Activated CD8-positive, alpha-beta T cell treated with anti-CD3 and anti-CD28 coated beads, Interleukin-2, amount 10 ng/mL, durations not matched to agents 7 days and 5 days (primary cell): ENCODE results near the gene CDC20. TPM values are rescaled to one million over a fixed set of nuclear protein-coding genes. Genes with fewer than 3 reads are reported as not detected.

Experiments used
- ATAC-seq: fragments of 150-1000 bp; cut with Tn5 transposase; one replicate; pipeline ENCODE4 v1.10.0; 2021; ENCODE audit warnings: moderate library complexity
- CTCF ChIA-PET: fragments of 350-600 bp; sonication (Branson Sonifier 250); formaldehyde crosslinking; loops from one replicate; lab custom pipeline; 2021; ENCODE audit warnings: antibody characterized with exemption; lab: Charles Lee
- POLR2A ChIA-PET: fragments of 350-600 bp; sonication (Branson Sonifier 250); formaldehyde crosslinking; loops from one replicate; lab custom pipeline; 2021; ENCODE audit warnings: antibody characterized with exemption; lab: Charles Lee
- DNase-seq: peaks from one replicate; pipeline ENCODE4 v3.0.0-alpha.2; 2020
- H3K27ac Mint-ChIP-seq: one replicate; pipeline ENCODE4 v1.8.0; 2021; ENCODE audit warnings: mild to moderate bottlenecking, mixed read lengths
- H3K27me3 Mint-ChIP-seq: one replicate; pipeline ENCODE4 v1.8.0; 2021; ENCODE audit warnings: low read depth, mixed read lengths
- H3K36me3 Mint-ChIP-seq: one replicate; pipeline ENCODE4 v1.8.0; 2021; ENCODE audit warnings: low read depth, mixed read lengths
- H3K4me1 Mint-ChIP-seq: one replicate; pipeline ENCODE4 v1.8.0; 2021; ENCODE audit warnings: low read depth, mixed read lengths
- H3K4me3 Mint-ChIP-seq: one replicate; pipeline ENCODE4 v1.8.0; 2021; ENCODE audit warnings: mild to moderate bottlenecking, mixed read lengths
- H3K9me3 Mint-ChIP-seq: one replicate; pipeline ENCODE4 v1.8.0; 2022; ENCODE audit warnings: mixed read lengths; ENCODE audit not compliant: insufficient read depth
- total RNA-seq, 2 experiments: library from RNA; stranded (reverse); gene quantifications; one replicate each; pipeline ENCODE4 v1.2.3, GENCODE V29; 2021

Gene CDC20
- total RNA-seq, 2 experiments from 2014 or later = 214 to 232 TPM

DNA sequence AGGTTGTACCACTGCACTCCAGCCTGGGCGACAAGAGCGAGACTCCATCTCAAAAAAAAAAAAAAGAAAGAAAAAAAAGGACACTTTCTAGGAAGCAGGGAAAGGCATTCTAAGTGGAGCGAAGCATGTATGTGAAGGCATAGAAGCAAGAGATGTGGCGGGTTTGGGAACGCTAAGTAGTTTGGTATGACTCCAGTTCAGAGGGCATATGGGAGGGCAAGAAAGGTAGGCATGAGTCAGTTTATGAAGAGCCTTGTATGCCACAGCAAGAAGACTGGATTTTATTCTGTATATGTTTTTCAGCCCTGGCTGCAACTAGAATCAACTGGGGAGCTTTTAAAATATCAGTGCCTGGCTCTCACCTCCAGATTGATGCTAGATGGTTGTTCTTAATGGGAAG is 13.4 kb downstream of the CDC20 start:
- ChIA-PET POLR2A (no interaction called here), CTCF (no interaction called here)
- H3K4me1 Mint-ChIP-seq = peaks cover 12% of the 10 kb centered on the region
- H3K27ac Mint-ChIP-seq = no peak overlapping the region
- no peak overlapping the region for H3K4me3 Mint-ChIP-seq
- DNase-seq (no peak), ATAC-seq (no peak)
- peaks cover 11% of the 10 kb centered on the region for H3K36me3 Mint-ChIP-seq
- H3K9me3 Mint-ChIP-seq = no peaks in the 10 kb centered on the region
- no peaks in the 10 kb centered on the region for H3K27me3 Mint-ChIP-seq

DNA sequence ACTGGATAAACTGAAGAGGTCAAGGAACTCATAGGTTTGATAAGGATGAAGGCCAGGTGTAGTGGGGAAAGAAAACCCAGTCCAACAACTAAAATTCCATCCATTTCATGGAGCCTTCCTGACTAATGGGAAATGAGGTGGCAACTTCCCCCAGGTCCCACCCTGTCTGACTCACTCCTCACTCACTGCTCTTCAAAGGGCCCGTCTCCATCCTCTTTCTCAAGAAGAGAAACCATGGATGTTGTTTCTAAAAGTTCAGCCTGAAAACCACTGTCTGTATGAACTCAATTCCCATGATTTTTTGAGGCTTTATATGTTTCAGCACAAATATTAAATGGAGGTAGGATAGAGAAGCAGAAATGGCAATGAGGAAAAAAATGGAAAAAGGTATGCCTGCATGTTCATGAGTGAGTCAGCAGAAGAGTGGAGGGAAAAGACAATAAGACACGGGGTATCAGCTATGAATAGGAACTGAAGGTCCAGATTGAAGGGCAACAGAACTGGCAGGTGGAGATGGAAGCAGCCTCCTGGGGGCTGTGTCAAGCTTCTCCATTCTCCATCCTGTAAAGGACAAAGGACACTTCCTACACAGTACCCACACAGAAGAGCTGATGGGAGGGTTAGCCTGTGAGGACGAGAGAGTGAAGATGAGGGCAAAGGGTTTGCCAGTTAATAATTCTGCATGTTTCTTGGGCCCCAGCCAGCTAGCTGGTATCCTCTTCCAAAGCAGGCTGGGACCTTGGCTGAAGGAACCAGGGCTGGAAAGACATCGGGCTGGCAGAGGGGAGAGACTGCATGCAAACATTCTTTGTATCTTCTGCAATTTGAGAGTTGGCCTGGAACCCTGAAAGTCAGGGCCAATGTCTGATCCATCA is 14.5 kb downstream of the CDC20 start:
- Mint-ChIP-seq H3K27ac (no peak overlapping the region), H3K4me1 (peaks cover 11% of the 10 kb centered on the region), H3K4me3 (no peak overlapping the region), H3K36me3 (peaks cover 10% of the 10 kb centered on the region), H3K9me3 (no peaks in the 10 kb centered on the region), H3K27me3 (no peaks in the 10 kb centered on the region)
- CTCF ChIA-PET = interaction anchor here (1.2 kb wide), 1 partner anchor 146 kb away, joined by 3 read pairs; no protein-coding TSS in a partner anchor
- POLR2A ChIA-PET = no interaction called here
- no peak for ATAC-seq
- DNase-seq = no peak

DNA sequence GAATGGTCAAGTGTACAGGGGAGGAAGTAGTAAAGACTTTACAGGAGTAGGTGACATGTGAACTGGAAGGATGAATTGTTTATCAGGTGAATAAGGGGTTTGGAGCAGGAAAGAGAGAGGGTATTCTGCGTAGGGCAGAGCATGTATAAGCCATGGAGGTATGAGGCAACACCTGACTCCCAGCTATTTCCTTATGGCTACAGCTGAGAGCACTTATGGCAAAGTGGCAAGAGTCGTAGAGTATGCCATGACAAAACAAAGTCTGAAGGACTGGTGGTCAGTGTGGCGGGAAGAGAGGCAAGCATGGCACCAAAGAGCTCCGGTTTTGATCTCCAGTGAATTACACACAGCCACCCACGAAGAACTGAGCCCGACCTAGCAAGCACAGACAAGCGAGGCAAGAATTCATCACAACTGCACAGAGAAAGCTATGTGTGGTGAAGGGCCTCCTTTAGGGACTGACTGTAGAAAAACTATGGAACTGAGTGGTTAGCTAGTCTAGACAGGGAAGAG is 18.0 kb downstream of the CDC20 start:
- no peak overlapping the region for H3K4me3 Mint-ChIP-seq
- DNase-seq = no peak
- no peaks in the 10 kb centered on the region for H3K27me3 Mint-ChIP-seq
- peaks cover 15% of the 10 kb centered on the region for H3K36me3 Mint-ChIP-seq
- peaks cover 6% of the 10 kb centered on the region for H3K4me1 Mint-ChIP-seq
- POLR2A ChIA-PET = interaction anchor here (0.9 to 1.5 kb wide), 3 partner anchors 8 to 13 kb away, joined by 3 to 5 read pairs (median 4); partner anchors contain the start of genes ELOVL1, MED8 and SZT2
- CTCF ChIA-PET = interaction anchor here (1.1 to 1.6 kb wide), 2 partner anchors 11 to 19 kb away, joined by 4 to 7 read pairs; partner anchors contain the start of gene CDC20
- no peaks in the 10 kb centered on the region for H3K9me3 Mint-ChIP-seq
- no peak overlapping the region for H3K27ac Mint-ChIP-seq
- ATAC-seq = no peak

DNA sequence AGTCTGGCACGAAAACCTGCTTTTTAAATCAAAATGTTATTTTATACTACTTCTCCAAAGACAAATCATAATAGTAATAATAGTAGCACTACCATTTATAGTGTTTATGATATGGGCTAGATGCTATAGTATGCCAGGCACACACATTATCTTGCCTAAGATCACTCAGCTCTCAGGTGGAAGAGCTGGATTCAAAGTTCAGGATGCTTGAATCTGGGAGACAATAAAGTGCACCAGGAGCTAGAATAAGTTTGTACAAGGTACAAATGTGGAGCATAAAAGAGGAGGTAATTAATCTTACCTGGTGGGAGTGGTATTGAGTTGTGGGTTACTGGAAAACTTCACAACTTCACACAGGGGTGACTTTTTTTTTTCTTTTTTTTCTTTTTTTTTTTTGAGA is 19.1 kb downstream of the CDC20 start:
- Mint-ChIP-seq H3K4me3 (no peak overlapping the region), H3K9me3 (no peaks in the 10 kb centered on the region), H3K27ac (no peak overlapping the region), H3K4me1 (peaks cover 6% of the 10 kb centered on the region), H3K27me3 (no peaks in the 10 kb centered on the region), H3K36me3 (peaks cover 21% of the 10 kb centered on the region)
- CTCF ChIA-PET = no interaction called here
- ATAC-seq (no peak), DNase-seq (no peak)
- POLR2A ChIA-PET = interaction anchor here (0.9 to 1.4 kb wide), 1 partner anchor 10 kb away, joined by 5 read pairs; the partner anchor contains the start of gene ELOVL1

DNA sequence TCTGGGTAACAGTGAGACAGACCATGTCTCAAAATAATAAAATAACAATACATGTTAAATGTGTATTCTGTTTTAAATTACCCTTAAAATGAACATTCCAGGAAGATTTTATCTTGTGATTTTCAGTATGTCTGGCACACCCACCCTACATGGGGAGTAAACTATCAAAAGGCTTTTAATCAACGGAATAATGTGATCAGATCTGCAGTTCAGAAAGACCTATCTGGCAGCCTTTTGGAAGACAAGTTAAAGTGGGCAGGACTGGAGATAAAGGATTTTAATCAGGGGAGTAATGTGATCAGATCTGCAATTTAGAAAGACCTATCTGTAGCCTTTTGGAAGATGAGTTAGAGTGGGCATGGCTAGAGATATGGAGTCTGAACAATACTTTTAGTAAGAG is 20.7 kb downstream of the CDC20 start:
- H3K4me3 Mint-ChIP-seq = no peak overlapping the region
- ChIA-PET POLR2A (no interaction called here), CTCF (no interaction called here)
- peaks cover 6% of the 10 kb centered on the region for H3K4me1 Mint-ChIP-seq
- no peak overlapping the region for H3K27ac Mint-ChIP-seq
- H3K9me3 Mint-ChIP-seq = no peaks in the 10 kb centered on the region
- H3K27me3 Mint-ChIP-seq = no peaks in the 10 kb centered on the region
- DNase-seq (no peak), ATAC-seq (no peak)
- peaks cover 34% of the 10 kb centered on the region for H3K36me3 Mint-ChIP-seq

DNA sequence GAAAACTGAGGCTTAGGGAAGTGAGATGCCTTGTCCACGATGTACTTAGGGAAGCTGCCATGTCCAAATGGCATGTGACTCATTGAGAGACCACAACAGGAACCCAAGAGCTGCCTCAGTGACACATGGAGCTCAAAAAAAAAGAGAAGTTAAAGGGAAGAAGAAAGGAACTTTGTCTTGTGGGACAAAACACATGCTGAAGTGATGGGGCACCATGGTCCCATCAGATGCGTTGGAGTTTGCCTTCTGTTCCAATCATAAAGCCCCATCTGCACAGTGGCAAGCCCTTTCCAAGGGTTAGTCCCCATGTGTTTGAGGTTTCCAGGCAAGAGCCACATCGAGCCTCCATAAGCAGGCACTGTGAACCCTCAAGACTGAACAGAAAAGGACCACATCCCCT is 22.8 kb downstream of the CDC20 start:
- H3K9me3 Mint-ChIP-seq = no peaks in the 10 kb centered on the region
- POLR2A ChIA-PET = interaction anchor here (1.5 kb wide), 1 partner anchor 9 kb away, joined by 7 read pairs; no protein-coding TSS in a partner anchor
- no peak for ATAC-seq

DNA sequence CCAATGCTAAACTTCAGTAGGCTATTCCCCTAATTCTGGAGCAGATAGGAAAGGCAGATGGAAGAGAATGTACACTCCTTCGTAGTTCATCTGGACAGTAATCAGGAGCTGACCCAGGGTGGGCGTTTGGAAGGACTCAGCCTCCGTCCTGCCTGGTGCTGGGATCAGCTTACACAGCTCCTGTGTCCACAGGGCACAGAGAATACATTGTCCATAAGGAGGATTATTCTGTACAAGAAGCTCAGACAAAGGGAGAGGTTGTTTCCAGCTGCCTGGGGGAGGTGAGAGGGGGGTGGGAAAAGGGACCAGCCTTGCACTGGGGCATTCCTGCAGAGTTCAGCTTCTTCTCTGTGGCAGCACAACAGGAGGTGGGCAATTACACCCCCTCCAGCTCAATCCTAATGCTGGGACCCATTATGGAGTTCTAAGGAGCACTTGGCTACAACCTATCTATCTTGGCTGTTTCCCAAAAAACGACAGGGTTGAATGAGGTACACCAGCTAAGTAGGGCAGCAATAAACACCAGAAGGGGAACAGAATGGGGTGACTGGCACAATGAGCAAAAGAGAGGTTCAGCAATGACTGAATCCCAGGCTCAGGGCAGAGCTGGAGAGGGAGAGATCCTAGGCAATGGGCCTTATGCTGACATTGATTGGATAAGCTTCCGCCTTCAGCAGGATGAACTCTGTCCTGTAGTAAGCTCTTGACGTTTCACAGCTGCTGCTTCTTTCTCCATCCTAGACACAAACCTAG is 23.4 kb downstream of the CDC20 start:
- H3K9me3 Mint-ChIP-seq = no peaks in the 10 kb centered on the region
- no peak for ATAC-seq
- ChIA-PET CTCF (interaction anchor here (0.9 to 1.6 kb wide), 3 partner anchors 24 to 32 kb away, joined by 3 to 4 read pairs (median 3); partner anchors contain the start of gene CDC20), POLR2A (interaction anchor here (1.5 kb wide), 1 partner anchor 8 kb away, joined by 7 read pairs; no protein-coding TSS in a partner anchor)
- no peaks in the 10 kb centered on the region for H3K27me3 Mint-ChIP-seq
- no peak overlapping the region for H3K4me3 Mint-ChIP-seq
- H3K27ac Mint-ChIP-seq = no peak overlapping the region
- peaks cover 54% of the 10 kb centered on the region for H3K36me3 Mint-ChIP-seq
- no peak for DNase-seq
- H3K4me1 Mint-ChIP-seq = peaks cover 6% of the 10 kb centered on the region

More for the DNA sequence above, 22.8 kb downstream of the CDC20 start:
- CTCF ChIA-PET = interaction anchor here (0.9 to 1.6 kb wide), 3 partner anchors 23 to 33 kb away, joined by 3 to 4 read pairs (median 3); partner anchors contain the start of gene CDC20
- no peaks in the 10 kb centered on the region for H3K27me3 Mint-ChIP-seq
- no peak overlapping the region for H3K27ac Mint-ChIP-seq
- H3K4me3 Mint-ChIP-seq = no peak overlapping the region
- peaks cover 6% of the 10 kb centered on the region for H3K4me1 Mint-ChIP-seq
- DNase-seq = no peak
- H3K36me3 Mint-ChIP-seq = peaks cover 48% of the 10 kb centered on the region

DNA sequence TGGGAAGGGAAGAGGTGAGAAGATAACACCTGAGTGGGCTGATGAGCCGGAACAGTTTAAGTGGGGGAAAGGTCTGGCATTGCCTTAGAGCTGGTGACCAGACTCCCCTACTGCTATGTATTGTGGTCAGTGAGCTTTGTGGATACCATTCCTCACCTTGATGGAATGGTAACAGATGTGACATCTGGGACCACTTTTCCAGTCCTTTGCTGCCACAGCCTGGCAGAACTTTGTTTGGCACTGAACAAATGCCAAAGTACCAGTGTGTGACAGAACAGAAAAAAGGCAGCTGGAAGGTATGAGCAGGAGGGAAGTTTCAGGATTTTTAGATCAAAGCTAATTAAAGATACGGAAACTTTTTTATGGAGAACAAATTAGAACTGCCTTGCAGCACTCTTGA is 24.7 kb downstream of the CDC20 start:
- H3K4me1 Mint-ChIP-seq = peaks cover 14% of the 10 kb centered on the region
- ChIA-PET CTCF (interaction anchor here (1.6 kb wide), 1 partner anchor 26 kb away, joined by 3 read pairs; no protein-coding TSS in a partner anchor), POLR2A (interaction anchor here (1.2 kb wide), 1 partner anchor 15 kb away, joined by 4 read pairs; the partner anchor contains the start of gene ELOVL1)
- no peak for DNase-seq
- H3K36me3 Mint-ChIP-seq = peaks cover 52% of the 10 kb centered on the region
- no peak overlapping the region for H3K27ac Mint-ChIP-seq
- no peak overlapping the region for H3K4me3 Mint-ChIP-seq
- no peaks in the 10 kb centered on the region for H3K27me3 Mint-ChIP-seq
- no peak for ATAC-seq
- H3K9me3 Mint-ChIP-seq = no peaks in the 10 kb centered on the region

DNA sequence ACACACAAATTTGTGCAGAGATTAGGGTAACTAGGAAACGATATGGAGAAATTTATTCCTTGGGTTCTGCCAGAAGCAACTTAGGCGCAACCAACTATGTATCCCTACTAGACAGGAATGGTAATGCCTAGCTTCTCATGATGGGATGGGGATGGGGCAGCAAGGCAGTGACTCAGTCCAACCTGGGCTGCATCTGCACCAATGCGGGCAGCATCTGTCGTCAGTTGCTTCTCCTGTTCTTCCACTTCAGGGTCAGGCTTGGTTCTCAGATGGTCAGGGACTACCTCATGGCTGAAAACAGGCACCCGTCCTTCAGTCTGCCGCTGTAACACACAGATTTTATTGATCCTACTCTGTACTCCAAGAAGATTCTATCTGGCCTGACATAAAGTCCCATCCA is 27.9 kb downstream of the CDC20 start:
- Mint-ChIP-seq H3K4me3 (no peak overlapping the region), H3K4me1 (peaks cover 33% of the 10 kb centered on the region), H3K27me3 (no peaks in the 10 kb centered on the region), H3K36me3 (peaks cover 50% of the 10 kb centered on the region), H3K27ac (no peak overlapping the region), H3K9me3 (no peaks in the 10 kb centered on the region)
- ATAC-seq (no peak), DNase-seq (no peak)
- POLR2A ChIA-PET = no interaction called here
- CTCF ChIA-PET = interaction anchor here (0.8 to 2.0 kb wide), 3 partner anchors 11 to 160 kb away, joined by 3 to 7 read pairs (median 4); partner anchors contain the start of gene ELOVL1

DNA sequence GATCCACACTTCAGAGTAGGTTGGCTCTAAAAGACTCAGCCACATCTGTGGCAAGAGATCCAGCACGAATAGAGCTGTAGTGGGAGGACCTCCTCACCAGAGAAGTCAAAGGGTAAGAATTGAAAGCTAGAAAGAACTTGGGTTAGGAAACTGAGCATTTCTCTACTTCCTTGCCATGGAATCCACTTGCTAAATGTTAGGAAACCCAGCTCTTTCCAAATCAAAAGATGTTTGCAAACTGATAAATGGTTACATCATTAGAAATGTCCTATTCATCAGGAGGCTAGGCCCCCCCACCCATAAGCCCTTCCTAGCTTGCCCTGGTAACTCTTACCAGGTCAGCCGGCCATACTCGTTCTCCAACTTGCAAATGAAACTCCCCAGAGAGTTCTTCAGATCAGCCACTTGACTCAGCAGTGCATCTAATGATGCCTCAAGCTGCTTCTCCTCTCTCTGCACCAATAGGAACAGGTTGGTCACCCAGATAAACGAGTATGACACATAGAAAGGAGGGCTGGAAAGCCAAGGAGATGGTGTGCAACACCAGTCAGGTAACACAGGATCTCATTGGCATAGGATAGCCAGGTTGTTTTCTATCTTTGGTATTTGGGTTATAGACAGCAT is 29.3 kb downstream of the CDC20 start:
- CTCF ChIA-PET = interaction anchor here (1.2 to 2.0 kb wide), 3 partner anchors 12 to 30 kb away, joined by 3 to 7 read pairs (median 4); partner anchors contain the start of gene ELOVL1

More for the DNA sequence above, 29.3 kb downstream of the CDC20 start:
- H3K9me3 Mint-ChIP-seq = no peaks in the 10 kb centered on the region
- peaks cover 33% of the 10 kb centered on the region for H3K4me1 Mint-ChIP-seq
- peak overlapping the region; percentile 100 for H3K4me3 Mint-ChIP-seq
- ATAC-seq (no peak), DNase-seq (no peak)
- H3K36me3 Mint-ChIP-seq = peaks cover 43% of the 10 kb centered on the region
- POLR2A ChIA-PET = interaction anchor here (0.6 to 2.1 kb wide), 4 partner anchors 11 to 161 kb away, joined by 3 to 17 read pairs (median 4); partner anchors contain the start of gene ELOVL1
- no peaks in the 10 kb centered on the region for H3K27me3 Mint-ChIP-seq
- H3K27ac Mint-ChIP-seq = peak overlapping the region; percentile 64
